OCI-LY3 (cell line): ENCODE measurements around the gene LPAR3.

Experiments used
- H2AFZ ChIP-seq: fragments of 200-600, 300-600 bp; shearing (Covaris generic); 2 replicates; pipeline ENCODE4 v1.6.0; 2014; ENCODE audit warnings: antibody characterized with exemption, low read depth, low read length
- H3K27ac ChIP-seq: fragments of 200-600, 300-600 bp; sonication (generic); 2 replicates; pipeline ENCODE4 v1.5.1; 2014; ENCODE audit warnings: mild to moderate bottlenecking, low read length, moderate library complexity, mixed read lengths
- H3K27me3 ChIP-seq: fragments of 200-600, 300-600 bp; sonication (generic); 2 replicates; pipeline ENCODE4 v1.6.1; 2014; ENCODE audit warnings: low read depth, low read length, mixed read lengths
- H3K36me3 ChIP-seq: fragments of 200-600, 300-600 bp; sonication (generic); replicated peaks from 2 replicates; pipeline ENCODE3; 2014; ENCODE audit warnings: low read depth, low read length, mixed read lengths
- H3K4me1 ChIP-seq: fragments of 300-600, 200-600 bp; sonication (generic); 2 replicates; pipeline ENCODE4 v1.6.1; 2014; ENCODE audit warnings: low read length, mixed read lengths
- H3K4me2 ChIP-seq: fragments of 200-600, 300-600 bp; sonication (generic); 2 replicates; pipeline ENCODE4 v1.6.1; 2014; ENCODE audit warnings: low read length, mixed read lengths
- H3K4me3 ChIP-seq: fragments of 300-600, 200-600 bp; sonication (generic); 2 replicates; pipeline ENCODE4 v1.5.1; 2014; ENCODE audit warnings: antibody characterized with exemption, mild to moderate bottlenecking, low read length, moderate library complexity
- H3K79me2 ChIP-seq: fragments of 300-600, 200-600 bp; shearing (Covaris generic); 2 replicates; pipeline ENCODE4 v1.6.1; 2014; ENCODE audit warnings: mild to moderate bottlenecking, low read length, mixed read lengths
- H3K9ac ChIP-seq: fragments of 300-600, 200-600 bp; shearing (Covaris generic); 2 replicates; pipeline ENCODE4 v1.6.0; 2014; ENCODE audit warnings: mild to moderate bottlenecking, low read length, moderate library complexity
- H3K9me3 ChIP-seq: fragments of 200-600, 300-600 bp; shearing (Covaris generic); 2 replicates; pipeline ENCODE4 v1.6.1; 2014; ENCODE audit warnings: low read length, mixed read lengths; ENCODE audit not compliant: insufficient read depth
- H4K20me1 ChIP-seq: fragments of 200-600, 300-600 bp; sonication (generic); 2 replicates; pipeline ENCODE4 v1.6.1; 2016; ENCODE audit warnings: low read length, mixed read lengths; ENCODE audit not compliant: insufficient read depth
- EZH2phosphoT487 ChIP-seq: fragments of 200-600 bp; shearing (Covaris generic); IDR thresholded peaks from 2 replicates; pipeline ENCODE4 v1.6.1; 2018; ENCODE audit warnings: antibody characterized with exemption, mixed run types, low read depth
- TF ChIP-seq, protein P1 (sequence below): fragments of 200-600, 300-600 bp; sonication (generic); IDR thresholded peaks from 2 replicates; pipeline ENCODE4 v1.5.1; 2014; ENCODE audit warnings: antibody characterized with exemption, low read length, low read depth

LPAR3 gene

DNA sequence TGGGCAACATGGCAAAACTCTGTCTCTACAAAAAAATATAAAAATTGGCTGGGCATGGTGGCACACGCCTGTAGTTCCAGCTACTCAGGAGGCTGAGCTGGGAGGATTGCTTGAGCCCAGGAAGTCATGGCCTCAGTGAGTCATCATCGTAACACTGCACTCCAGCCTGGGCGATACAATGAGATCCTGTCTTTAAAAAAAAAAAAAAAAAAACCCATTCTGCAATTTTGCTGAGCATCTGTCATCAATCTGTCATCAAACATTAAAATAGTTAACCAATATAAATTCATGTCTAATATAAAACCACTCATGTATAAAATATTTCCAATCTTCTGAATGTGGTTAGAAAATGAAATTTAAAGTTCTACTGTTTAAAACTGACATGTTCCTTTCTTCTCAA, 56.9 kb downstream of the LPAR3 start:
- Histone ChIP-seq H2AFZ (no peak overlapping the region), H3K27me3 (no peaks in the 10 kb centered on the region), H3K9me3 (no peaks in the 10 kb centered on the region), H3K36me3 (no peaks in the 10 kb centered on the region), H3K4me3 (no peak overlapping the region), H3K4me1 (no peaks in the 10 kb centered on the region), H3K79me2 (no peaks in the 10 kb centered on the region), H3K4me2 (no peak overlapping the region), H4K20me1 (no peaks in the 10 kb centered on the region), H3K27ac (no peak overlapping the region), H3K9ac (no peak overlapping the region)
- no peak for TF ChIP-seq EZH2phosphoT487
- TF ChIP-seq, protein P1, sequence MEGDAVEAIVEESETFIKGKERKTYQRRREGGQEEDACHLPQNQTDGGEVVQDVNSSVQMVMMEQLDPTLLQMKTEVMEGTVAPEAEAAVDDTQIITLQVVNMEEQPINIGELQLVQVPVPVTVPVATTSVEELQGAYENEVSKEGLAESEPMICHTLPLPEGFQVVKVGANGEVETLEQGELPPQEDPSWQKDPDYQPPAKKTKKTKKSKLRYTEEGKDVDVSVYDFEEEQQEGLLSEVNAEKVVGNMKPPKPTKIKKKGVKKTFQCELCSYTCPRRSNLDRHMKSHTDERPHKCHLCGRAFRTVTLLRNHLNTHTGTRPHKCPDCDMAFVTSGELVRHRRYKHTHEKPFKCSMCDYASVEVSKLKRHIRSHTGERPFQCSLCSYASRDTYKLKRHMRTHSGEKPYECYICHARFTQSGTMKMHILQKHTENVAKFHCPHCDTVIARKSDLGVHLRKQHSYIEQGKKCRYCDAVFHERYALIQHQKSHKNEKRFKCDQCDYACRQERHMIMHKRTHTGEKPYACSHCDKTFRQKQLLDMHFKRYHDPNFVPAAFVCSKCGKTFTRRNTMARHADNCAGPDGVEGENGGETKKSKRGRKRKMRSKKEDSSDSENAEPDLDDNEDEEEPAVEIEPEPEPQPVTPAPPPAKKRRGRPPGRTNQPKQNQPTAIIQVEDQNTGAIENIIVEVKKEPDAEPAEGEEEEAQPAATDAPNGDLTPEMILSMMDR: no peak

GRCh38 chr1:84835169-84835568, 57.8 kb downstream of the LPAR3 start:
- no peak overlapping the region for H3K4me2 ChIP-seq
- no peaks in the 10 kb centered on the region for H4K20me1 ChIP-seq
- H3K9me3 ChIP-seq: no peaks in the 10 kb centered on the region
- no peaks in the 10 kb centered on the region for H3K79me2 ChIP-seq
- no peak overlapping the region for H3K4me3 ChIP-seq
- H2AFZ ChIP-seq: no peak overlapping the region
- H3K9ac ChIP-seq: no peak overlapping the region
- no peaks in the 10 kb centered on the region for H3K36me3 ChIP-seq
- no peaks in the 10 kb centered on the region for H3K27me3 ChIP-seq
- no peak overlapping the region for H3K27ac ChIP-seq
- TF ChIP-seq EZH2phosphoT487: no peak
- TF ChIP-seq, protein P1: no peak
- no peaks in the 10 kb centered on the region for H3K4me1 ChIP-seq

DNA sequence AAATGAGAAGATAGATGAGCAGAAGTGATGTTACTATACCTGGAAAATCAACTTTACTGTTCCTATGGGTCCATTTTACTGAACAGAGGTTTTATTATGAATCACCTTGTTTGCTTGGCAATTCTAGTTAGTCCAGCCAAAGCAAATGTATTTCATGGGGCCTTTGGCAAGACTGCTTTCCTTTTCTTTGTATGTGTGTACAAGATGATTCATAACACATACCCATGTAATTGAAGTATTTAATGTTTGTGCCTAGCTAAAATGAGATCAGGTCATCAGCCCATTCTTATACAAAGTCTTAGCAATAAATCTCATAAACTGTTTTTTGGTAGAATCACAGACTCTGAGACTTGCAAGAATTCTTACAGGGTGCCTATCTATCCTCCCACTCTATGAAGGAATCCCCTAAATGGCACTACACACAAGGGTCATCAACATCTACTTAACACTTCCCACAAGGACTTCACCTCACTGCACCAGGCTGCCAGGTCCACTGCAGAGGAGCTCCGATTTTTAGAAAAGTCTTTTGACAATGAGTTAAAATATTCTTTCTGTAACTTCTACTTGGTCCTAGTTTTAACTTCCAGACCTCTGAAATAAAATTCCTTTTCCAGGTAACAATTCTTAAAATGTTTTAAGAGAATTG, 58.5 kb downstream of the LPAR3 start:
- no peak overlapping the region for H3K4me3 ChIP-seq
- H3K27me3 ChIP-seq: no peaks in the 10 kb centered on the region
- no peaks in the 10 kb centered on the region for H3K36me3 ChIP-seq
- no peak overlapping the region for H3K27ac ChIP-seq
- TF ChIP-seq, protein P1: no peak
- no peak for TF ChIP-seq EZH2phosphoT487
- no peaks in the 10 kb centered on the region for H3K4me1 ChIP-seq
- H3K79me2 ChIP-seq: no peaks in the 10 kb centered on the region
- no peak overlapping the region for H2AFZ ChIP-seq
- H3K4me2 ChIP-seq: no peak overlapping the region
- H3K9ac ChIP-seq: no peak overlapping the region
- H3K9me3 ChIP-seq: no peaks in the 10 kb centered on the region
- H4K20me1 ChIP-seq: no peaks in the 10 kb centered on the region

DNA sequence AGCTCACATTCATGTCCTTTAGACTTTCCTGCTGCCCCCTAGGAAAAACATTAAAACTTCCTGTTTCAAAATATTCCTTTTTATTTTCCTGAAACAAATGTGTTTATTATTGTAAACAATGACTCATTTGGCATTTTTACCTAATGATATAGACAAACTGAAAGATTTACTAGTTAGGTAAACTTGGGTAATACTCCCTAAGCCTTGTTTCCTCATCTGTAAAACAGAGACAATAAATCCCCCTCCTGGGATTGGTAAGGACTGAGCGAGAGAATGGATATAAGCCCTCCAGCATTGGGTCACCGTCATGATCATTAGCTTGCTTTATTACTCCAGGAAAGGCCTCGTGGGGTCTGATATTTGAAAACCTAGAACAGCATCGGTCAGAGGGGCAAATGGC, 59.8 kb downstream of the LPAR3 start:
- Histone ChIP-seq H3K4me2 (no peak overlapping the region), H3K27ac (no peak overlapping the region), H3K79me2 (no peaks in the 10 kb centered on the region), H3K9me3 (no peaks in the 10 kb centered on the region), H3K9ac (no peak overlapping the region), H3K36me3 (no peaks in the 10 kb centered on the region), H2AFZ (no peak overlapping the region), H3K27me3 (no peaks in the 10 kb centered on the region), H3K4me3 (no peak overlapping the region), H3K4me1 (no peaks in the 10 kb centered on the region), H4K20me1 (no peaks in the 10 kb centered on the region)
- TF ChIP-seq EZH2phosphoT487: no peak
- TF ChIP-seq, protein P1: no peak
